Neuronal stem cell (in vitro differentiated cells): Measurements from ENCODE around the gene FANCM.
"Not testable (repeated sequence)": the region's sequence is repeated elsewhere in the genome, so short reads cannot be mapped to it uniquely, and the experiment has no call there.

Experiments
- DNase-seq: peaks from one replicate; pipeline ENCODE4 v3.0.0-alpha.2; 2013; ENCODE audit warnings: low spot score
- H2AFZ ChIP-seq: one replicate; pipeline ENCODE4 v1.6.1; 2013; ENCODE audit warnings: mild to moderate bottlenecking, low read length, inconsistent platforms
- H2AK5ac ChIP-seq: 2 replicates; pipeline ENCODE4 v1.6.1; 2013; ENCODE audit warnings: low read depth, mild to moderate bottlenecking, inconsistent platforms, low read length, moderate library complexity, mixed read lengths
- H2BK120ac ChIP-seq: 2 replicates; pipeline ENCODE4 v1.6.1; 2013; ENCODE audit warnings: low read depth, mild to moderate bottlenecking, inconsistent platforms, low read length, moderate library complexity, mixed read lengths
- H2BK12ac ChIP-seq: one replicate; pipeline ENCODE4 v1.6.1; 2013; ENCODE audit warnings: low read length, inconsistent platforms
- H2BK15ac ChIP-seq: 2 replicates; pipeline ENCODE4 v1.6.1; 2013; ENCODE audit warnings: mild to moderate bottlenecking, low read length, inconsistent platforms, mixed read lengths
- H2BK5ac ChIP-seq: one replicate; pipeline ENCODE4 v1.6.1; 2013; ENCODE audit warnings: inconsistent platforms, mild to moderate bottlenecking, low read length, moderate library complexity
- H3K14ac ChIP-seq: one replicate; pipeline ENCODE4 v1.6.1; 2013; ENCODE audit warnings: low read length, inconsistent platforms
- H3K18ac ChIP-seq: 2 replicates; pipeline ENCODE4 v1.6.1; 2013; ENCODE audit warnings: low read length, inconsistent platforms
- H3K23ac ChIP-seq: 2 replicates; pipeline ENCODE4 v1.6.1; 2013; ENCODE audit warnings: low read depth, mild to moderate bottlenecking, mixed read lengths, low read length, inconsistent platforms; ENCODE audit not compliant: poor library complexity
- H3K27ac ChIP-seq: replicated peaks from 3 replicates; pipeline ENCODE4 v1.5.1; 2013; ENCODE audit warnings: low read length, inconsistent platforms
- H3K27me3 ChIP-seq, 3 experiments: 2 replicates each; pipeline ENCODE4 v1.6.1; 2013; ENCODE audit warnings: low read length in 3 of 3, mild to moderate bottlenecking in 2 of 3, inconsistent platforms in 1 of 3, low read depth in 1 of 3, mixed read lengths in 1 of 3, moderate library complexity in 1 of 3; ENCODE audit not compliant: control insufficient read depth in 3 of 3, insufficient read depth in 3 of 3
- H3K36me3 ChIP-seq, 2 donors: replicated peaks in 1 of 2; 2 replicates each; pipeline ENCODE4 v1.6.1; 2013; ENCODE audit warnings: low read length in 2 of 2; ENCODE audit not compliant: control insufficient read depth in 2 of 2, insufficient read depth in 2 of 2
- H3K4ac ChIP-seq: 2 replicates; pipeline ENCODE4 v1.6.1; 2013; ENCODE audit warnings: inconsistent platforms, mild to moderate bottlenecking, low read length, moderate library complexity
- H3K4me1 ChIP-seq, 2 donors: 1 replicate in 1 of 2; 2 replicates in 1 of 2; pipeline ENCODE4 v1.6.1; 2013; ENCODE audit warnings: low read length in 2 of 2, low read depth in 1 of 2; ENCODE audit not compliant: control insufficient read depth in 2 of 2, insufficient read depth in 1 of 2
- H3K4me2 ChIP-seq: one replicate; pipeline ENCODE4 v1.6.1; 2013; ENCODE audit warnings: mild to moderate bottlenecking, low read length, inconsistent platforms; ENCODE audit not compliant: insufficient read depth, poor library complexity, severe bottlenecking
- H3K4me3 ChIP-seq, 2 donors: 2 replicates each; pipeline ENCODE4 v1.5.1; 2013; ENCODE audit warnings: low read length in 2 of 2, mild to moderate bottlenecking in 2 of 2, inconsistent platforms in 1 of 2, moderate library complexity in 1 of 2
- H3K79me1 ChIP-seq: one replicate; pipeline ENCODE4 v1.6.1; 2013; ENCODE audit warnings: low read depth, mild to moderate bottlenecking, inconsistent platforms, low read length, moderate library complexity
- H3K9ac ChIP-seq: one replicate; pipeline ENCODE4 v1.6.1; 2013; ENCODE audit warnings: mild to moderate bottlenecking, low read depth, low read length, inconsistent platforms; ENCODE audit not compliant: poor library complexity
- H3K9me3 ChIP-seq, 2 donors: replicated peaks in 1 of 2; 2 replicates each; pipeline versions ENCODE3 to v1.6.1; 2013; ENCODE audit warnings: low read length in 2 of 2, mild to moderate bottlenecking in 2 of 2, inconsistent platforms in 1 of 2, low read depth in 1 of 2, mixed read lengths in 1 of 2, moderate library complexity in 1 of 2; ENCODE audit not compliant: control insufficient read depth in 2 of 2, insufficient read depth in 1 of 2
- H4K8ac ChIP-seq: one replicate; pipeline ENCODE4 v1.6.1; 2013; ENCODE audit warnings: low read depth, mild to moderate bottlenecking, inconsistent platforms, low read length, moderate library complexity
- H4K91ac ChIP-seq: one replicate; pipeline ENCODE4 v1.6.1; 2013; ENCODE audit warnings: low read length, low read depth, mild to moderate bottlenecking, inconsistent platforms; ENCODE audit not compliant: poor library complexity
- WGBS, 2 donors: extraction: QIAGEN DNeasy Blood & Tissue Kit; methylation state at CpG; one replicate each; pipeline ENCODE4 v1.1.7; 2013; ENCODE audit warnings: missing lambda C conversion rate in 2 of 2, mixed read lengths in 1 of 2; ENCODE audit not compliant: insufficient read length in 2 of 2, insufficient replicate concordance in 1 of 2; ENCODE audit errors: extremely low coverage in 2 of 2; 5-methylcytosine and 5-hydroxymethylcytosine counted together

Gene FANCM

GRCh38 chr14:45214341-45214740 is 78.6 kb downstream of the FANCM start:
- H3K23ac ChIP-seq, H3K9ac ChIP-seq, H2AFZ ChIP-seq, H2BK5ac ChIP-seq, H4K8ac ChIP-seq, H2BK120ac ChIP-seq, H3K14ac ChIP-seq, H4K91ac ChIP-seq, H2BK12ac ChIP-seq, H3K27ac ChIP-seq, H3K4me1 ChIP-seq, H2BK15ac ChIP-seq, H3K9me3 ChIP-seq, H3K27me3 ChIP-seq, H3K4ac ChIP-seq, H3K4me2 ChIP-seq, DNase-seq, H3K79me1 ChIP-seq, H2AK5ac ChIP-seq, H3K18ac ChIP-seq, H3K4me3 ChIP-seq: not testable (repeated sequence)
- no CpG with 5 or more reads among the region's 6 CpGs for WGBS, 2 donors
- H3K36me3 ChIP-seq, result peaks cover 4 to 100% of the 10 kb centered on the region in 2 donors

- H3K79me1 ChIP-seq, result no peaks in the 10 kb centered on the region
- no peak overlapping the region for H3K23ac ChIP-seq
- H3K36me3 ChIP-seq, result peaks cover 0 to 94% of the 10 kb centered on the region in 2 donors
- no peak overlapping the region for H3K14ac ChIP-seq
- no peak overlapping the region for H3K27ac ChIP-seq
- H3K4me3 ChIP-seq, result no peak overlapping the region
- DNase-seq, result no peak
- no peak overlapping the region for H3K4me2 ChIP-seq
- no peak overlapping the region for H3K18ac ChIP-seq
- H4K8ac ChIP-seq, result no peak overlapping the region
- H2AFZ ChIP-seq, result no peak overlapping the region
- H2BK15ac ChIP-seq, result no peak overlapping the region
- H3K27me3 ChIP-seq, result no peaks in the 10 kb centered on the region
- no peak overlapping the region for H3K4ac ChIP-seq
- no peaks in the 10 kb centered on the region for H3K9me3 ChIP-seq
- H2BK120ac ChIP-seq, result no peak overlapping the region
- no peak overlapping the region for H2AK5ac ChIP-seq
- no peak overlapping the region for H4K91ac ChIP-seq
- no peak overlapping the region for H2BK5ac ChIP-seq
- H3K9ac ChIP-seq, result no peak overlapping the region
- H2BK12ac ChIP-seq, result no peak overlapping the region
- H3K4me1 ChIP-seq, result no peaks in the 10 kb centered on the region
- no CpG with 5 or more reads among the region's 3 CpGs for WGBS, 2 donors
These were observed 86.9 kb downstream of the FANCM start for GRCh38 chr14:45222485-45223262.

- H3K36me3 ChIP-seq, result peaks cover 4 to 97% of the 10 kb centered on the region in 2 donors
- H2BK120ac ChIP-seq, result no peak overlapping the region
- H2BK15ac ChIP-seq, result no peak overlapping the region
- no peak overlapping the region for H3K18ac ChIP-seq
- no peak overlapping the region for H2BK5ac ChIP-seq
- H4K8ac ChIP-seq, result no peak overlapping the region
- no peak overlapping the region for H2AFZ ChIP-seq
- H2BK12ac ChIP-seq, result no peak overlapping the region
- no peak overlapping the region for H3K23ac ChIP-seq
- H3K27me3 ChIP-seq, result no peaks in the 10 kb centered on the region
- H3K9me3 ChIP-seq, result no peaks in the 10 kb centered on the region
- H4K91ac ChIP-seq, result no peak overlapping the region
- no CpG with 5 or more reads among the region's 4 CpGs for WGBS, 2 donors
- no peak overlapping the region for H3K4me2 ChIP-seq
- H3K4me1 ChIP-seq, result no peaks in the 10 kb centered on the region
- H3K79me1 ChIP-seq, result no peaks in the 10 kb centered on the region
- H3K9ac ChIP-seq, result no peak overlapping the region
- no peak for DNase-seq
- no peak overlapping the region for H3K27ac ChIP-seq
- no peak overlapping the region for H2AK5ac ChIP-seq
- no peak overlapping the region for H3K4me3 ChIP-seq
- H3K4ac ChIP-seq, result no peak overlapping the region
- H3K14ac ChIP-seq, result no peak overlapping the region
These were observed 91.8 kb downstream of the FANCM start for GRCh38 chr14:45227566-45227965.

GRCh38 chr14:45238988-45239387 is 103.3 kb downstream of the FANCM start:
- WGBS, 2 donors, result no CpG with 5 or more reads among the region's 2 CpGs
- H2AFZ ChIP-seq, result no peak overlapping the region
- peaks cover 0 to 40% of the 10 kb centered on the region in 2 donors for H3K36me3 ChIP-seq
- H3K9me3 ChIP-seq, result no peaks in the 10 kb centered on the region
- H2BK5ac ChIP-seq, result no peak overlapping the region
- H2AK5ac ChIP-seq, result no peak overlapping the region
- H3K4ac ChIP-seq, result no peak overlapping the region
- no peak overlapping the region for H3K27ac ChIP-seq
- H4K91ac ChIP-seq, result no peak overlapping the region
- H3K27me3 ChIP-seq, result no peaks in the 10 kb centered on the region
- no peaks in the 10 kb centered on the region for H3K4me1 ChIP-seq
- H3K23ac ChIP-seq, result no peak overlapping the region
- no peak overlapping the region for H3K9ac ChIP-seq
- no peak overlapping the region for H3K4me2 ChIP-seq
- no peak overlapping the region for H4K8ac ChIP-seq
- no peak overlapping the region for H3K14ac ChIP-seq
- no peaks in the 10 kb centered on the region for H3K79me1 ChIP-seq
- H2BK120ac ChIP-seq, result no peak overlapping the region
- no peak overlapping the region for H2BK15ac ChIP-seq
- H3K4me3 ChIP-seq, result no peak overlapping the region
- H2BK12ac ChIP-seq, result no peak overlapping the region
- no peak for DNase-seq
- no peak overlapping the region for H3K18ac ChIP-seq
